A673 (cell line): ENCODE data around the gene TTC5.

Experiments used
- CTCF ChIP-seq: fragments of 300-800, 200-600 bp; sonication (generic); conservative IDR thresholded peaks from 2 replicates; pipeline ENCODE4 v1.5.1; 2017; ENCODE audit warnings: low read depth, mild to moderate bottlenecking, antibody characterized with exemption, low read length, moderate library complexity, mixed read lengths
- EZH2 ChIP-seq: fragments of 200-600 bp; sonication (generic); IDR thresholded peaks from 2 replicates; pipeline ENCODE4 v1.6.1; 2017; ENCODE audit warnings: borderline replicate concordance, low read depth, mild to moderate bottlenecking, mixed read lengths, antibody characterized with exemption, low read length; ENCODE audit not compliant: poor library complexity, severe bottlenecking

- TF ChIP-seq CTCF = no peak
- TF ChIP-seq EZH2 = no peak
Measured at GRCh38 chr14:20302042-20302755, 3.6 kb downstream of the TTC5 start.
